Measurements from ENCODE around the gene WDFY1. TPM values are rescaled to one million over a fixed set of nuclear protein-coding genes. Genes with fewer than 3 reads are reported as not detected.

The WDFY1 gene
- total RNA-seq, 4 donors from 2014 or later: 19.4 to 29.2 (median 24.7) TPM

- intact Hi-C loops (cut with DNase I): no loop called here
- H3K27me3 ChIP-seq: no peaks in the 10 kb centered on the region
- no peaks in the 10 kb centered on the region for H3K36me3 ChIP-seq
- no peak overlapping the region for H3K27ac ChIP-seq (replicated peaks in 1 of 4)
- no peaks in the 10 kb centered on the region for H3K9me3 ChIP-seq
- WGBS: 73% methylated on average over 4 of the region's 4 CpGs
- H3K4me3 ChIP-seq: no peak overlapping the region
- H3K4me1 ChIP-seq: no peaks in the 10 kb centered on the region
- DNase-seq (ENCODE audit: extremely low spot score): no peak
- TF ChIP-seq POLR2AphosphoS5 (IDR thresholded peaks at IDR 0.05) (no peak), POLR2A (IDR thresholded peaks at IDR 0.05; ENCODE audit: low read depth) (no peak), EP300 (IDR thresholded peaks at IDR 0.05) (no peak)
- TF ChIP-seq, protein P1, sequence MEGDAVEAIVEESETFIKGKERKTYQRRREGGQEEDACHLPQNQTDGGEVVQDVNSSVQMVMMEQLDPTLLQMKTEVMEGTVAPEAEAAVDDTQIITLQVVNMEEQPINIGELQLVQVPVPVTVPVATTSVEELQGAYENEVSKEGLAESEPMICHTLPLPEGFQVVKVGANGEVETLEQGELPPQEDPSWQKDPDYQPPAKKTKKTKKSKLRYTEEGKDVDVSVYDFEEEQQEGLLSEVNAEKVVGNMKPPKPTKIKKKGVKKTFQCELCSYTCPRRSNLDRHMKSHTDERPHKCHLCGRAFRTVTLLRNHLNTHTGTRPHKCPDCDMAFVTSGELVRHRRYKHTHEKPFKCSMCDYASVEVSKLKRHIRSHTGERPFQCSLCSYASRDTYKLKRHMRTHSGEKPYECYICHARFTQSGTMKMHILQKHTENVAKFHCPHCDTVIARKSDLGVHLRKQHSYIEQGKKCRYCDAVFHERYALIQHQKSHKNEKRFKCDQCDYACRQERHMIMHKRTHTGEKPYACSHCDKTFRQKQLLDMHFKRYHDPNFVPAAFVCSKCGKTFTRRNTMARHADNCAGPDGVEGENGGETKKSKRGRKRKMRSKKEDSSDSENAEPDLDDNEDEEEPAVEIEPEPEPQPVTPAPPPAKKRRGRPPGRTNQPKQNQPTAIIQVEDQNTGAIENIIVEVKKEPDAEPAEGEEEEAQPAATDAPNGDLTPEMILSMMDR (IDR thresholded peaks at IDR 0.05): no peak
Measured at GRCh38 chr2:223826995-223827394, 118.1 kb downstream of the WDFY1 start.

Other genes starting within 250 kb of the WDFY1 start
- gene AP1S3, start 107.8 kb downstream of the WDFY1 start, total RNA-seq: 1 to 10 TPM in 2 of 4 donors, under 1 TPM in 2; 0.40 to 2.7 (median 0.85) TPM
- gene MRPL44, start 12.1 kb upstream of the WDFY1 start, total RNA-seq: 10 to 100 TPM; 18.3 to 24.7 (median 19.6) TPM
- 100 to 1,000 TPM in 1 of 4 donors, 10 to 100 TPM in 3; 20.4 to 126 (median 42.1) TPM for gene SERPINE2, start 94.0 kb upstream of the WDFY1 start, total RNA-seq

Measured in esophagus muscularis mucosa (tissue), 4 donors.